ENCODE results near the gene HOXB5.

The HOXB5 gene

DNA sequence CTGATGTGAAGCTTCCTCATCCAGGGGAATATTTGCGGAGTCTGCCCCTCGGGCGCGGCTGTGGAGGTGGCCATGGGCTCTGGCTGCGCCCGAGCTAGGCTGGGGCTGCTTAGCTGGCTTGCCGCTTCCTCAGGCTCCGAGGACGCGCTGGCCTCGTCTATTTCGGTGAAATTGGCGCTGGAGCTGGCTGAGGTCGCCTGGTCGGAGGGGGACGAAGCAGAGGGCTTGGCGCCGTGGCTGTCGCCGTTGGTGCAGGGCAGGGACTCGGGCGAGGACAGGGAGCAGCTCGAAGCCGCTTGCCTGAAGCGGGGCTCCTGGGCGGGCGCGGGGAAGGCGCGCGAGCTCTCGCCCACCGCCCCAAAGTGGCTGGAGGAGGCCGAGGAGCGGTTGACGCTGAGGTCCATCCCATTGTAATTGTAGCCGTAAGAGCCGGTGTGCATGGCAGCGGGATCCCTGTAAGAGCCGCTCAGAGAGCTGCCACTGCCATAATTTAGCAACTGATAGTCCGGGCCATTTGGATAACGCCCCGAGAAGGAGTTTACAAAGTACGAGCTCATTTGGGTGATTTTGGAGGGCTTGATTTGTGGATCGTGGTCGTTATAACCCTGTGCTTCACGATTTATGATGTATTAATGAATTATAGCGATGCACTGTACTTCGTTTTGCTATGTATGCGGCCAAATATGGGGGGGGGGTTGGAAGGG, at the start of gene HOXB5:
HOXB5 (minus strand) TSS at position 654 of the 704 bp plus-strand sequence; CDS start at position 557, 97 bp downstream.
- peak; percentile 77 for DNase-seq (ENCODE audit: low read depth, low spot score)

DNA sequence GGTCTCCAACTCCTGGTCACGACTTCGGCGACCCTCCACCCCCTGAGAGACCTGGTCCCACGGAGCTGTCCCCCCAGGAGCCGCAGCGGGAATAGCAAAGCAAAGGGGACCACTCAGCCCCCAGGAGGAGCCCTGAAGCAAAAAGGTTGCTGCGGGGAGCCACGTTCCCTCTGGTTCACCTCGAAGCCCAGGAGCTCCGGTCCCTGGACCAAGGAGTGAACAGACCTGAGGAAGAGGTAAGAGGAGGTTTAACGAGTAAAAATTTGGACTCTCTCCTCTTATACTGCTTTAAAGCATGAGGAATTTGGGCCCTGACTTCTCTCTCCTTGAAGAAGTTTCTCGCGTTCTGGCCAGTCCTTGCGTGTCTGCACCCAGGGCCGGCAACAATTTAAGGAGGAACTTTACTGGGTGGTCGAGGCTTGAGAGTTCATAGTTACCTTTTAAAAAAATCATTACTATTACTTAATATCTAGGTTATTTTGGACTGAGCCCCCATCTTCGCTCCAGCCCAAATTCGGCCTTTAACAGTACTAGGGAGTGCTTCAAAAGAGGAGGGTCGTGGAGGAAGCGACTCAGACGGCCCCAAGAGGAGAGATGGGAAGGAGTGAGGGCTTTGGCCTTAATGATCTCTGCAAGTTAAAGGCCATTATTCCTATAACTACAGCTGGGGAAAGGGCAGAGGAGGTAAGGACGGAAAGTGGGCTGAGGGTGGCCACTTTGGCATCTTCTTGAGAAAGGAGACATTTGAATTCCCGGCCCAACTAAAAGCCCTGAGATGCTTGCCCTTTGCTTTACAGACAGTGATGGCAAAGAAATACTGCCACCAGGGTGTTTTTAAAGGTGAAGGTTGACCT, 49.5 kb upstream of the HOXB5 start:
- no peak for DNase-seq (ENCODE audit: low read depth, low spot score)

DNA sequence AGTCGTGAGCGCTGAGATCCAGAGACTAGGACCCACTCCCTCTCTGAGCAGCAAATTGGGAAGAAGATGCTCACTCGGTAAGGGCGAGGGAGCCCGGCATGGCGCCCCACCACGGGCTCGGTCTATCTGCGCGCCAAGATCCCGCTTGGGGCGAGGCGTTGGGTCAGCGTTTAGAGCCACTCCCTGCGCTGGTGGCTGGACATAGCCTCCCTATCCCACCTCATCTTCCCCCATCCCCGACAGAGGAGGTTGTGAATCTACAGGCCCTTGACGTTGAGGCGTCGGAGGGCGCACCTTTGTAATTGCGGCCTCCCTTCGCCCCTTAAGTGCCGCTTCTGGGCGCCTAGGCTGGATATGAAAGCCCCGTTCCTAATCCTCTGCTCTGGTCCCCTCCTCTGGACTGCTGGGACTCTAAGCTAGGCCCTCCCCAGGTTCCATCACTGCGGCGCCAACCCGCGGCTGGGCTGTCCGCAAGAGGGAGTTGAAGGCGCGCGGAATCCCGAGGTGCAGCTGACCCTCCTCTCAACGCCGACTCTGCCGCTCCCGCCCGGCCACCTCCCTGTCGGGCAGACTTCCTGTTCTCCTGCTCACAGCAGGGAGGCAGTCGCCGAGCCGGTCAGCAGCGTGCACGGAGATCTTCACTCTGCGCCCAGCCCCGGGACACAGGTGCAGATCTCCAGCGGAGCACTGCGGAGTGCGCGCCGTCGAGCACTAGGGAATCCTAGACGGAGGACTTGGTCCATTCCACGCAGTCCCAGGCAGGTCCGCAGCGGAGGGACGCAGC, 48.7 kb upstream of the HOXB5 start:
- peak; percentile 86 for DNase-seq (ENCODE audit: low read depth, low spot score)

DNA sequence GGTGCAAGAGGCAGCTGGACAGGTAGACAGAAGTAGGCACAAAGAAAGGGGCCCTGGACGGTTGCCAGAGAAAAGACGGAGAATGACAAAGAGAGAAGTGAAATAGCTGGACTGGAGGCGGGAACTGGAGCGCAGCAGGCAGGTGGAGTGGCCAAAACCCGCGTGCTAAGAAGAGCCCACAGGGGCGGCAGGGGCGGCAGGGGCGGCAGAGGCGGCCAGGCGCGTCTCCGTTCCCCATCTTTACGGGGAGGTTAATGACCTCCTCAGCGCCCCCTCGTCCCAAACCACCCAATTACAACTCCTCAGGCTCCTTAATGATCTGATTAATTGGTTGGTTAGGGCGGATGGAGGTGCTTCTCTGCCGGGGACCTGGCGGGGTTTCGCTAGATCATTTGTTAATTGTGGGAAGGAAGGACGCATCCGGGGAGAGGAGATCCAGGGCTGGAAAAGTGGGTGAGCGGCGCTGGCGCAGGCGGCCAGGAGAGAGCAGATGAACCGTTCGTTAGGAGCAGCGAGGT, 48.0 kb upstream of the HOXB5 start:
- DNase-seq (ENCODE audit: low read depth, low spot score), result peak; percentile 33

DNA sequence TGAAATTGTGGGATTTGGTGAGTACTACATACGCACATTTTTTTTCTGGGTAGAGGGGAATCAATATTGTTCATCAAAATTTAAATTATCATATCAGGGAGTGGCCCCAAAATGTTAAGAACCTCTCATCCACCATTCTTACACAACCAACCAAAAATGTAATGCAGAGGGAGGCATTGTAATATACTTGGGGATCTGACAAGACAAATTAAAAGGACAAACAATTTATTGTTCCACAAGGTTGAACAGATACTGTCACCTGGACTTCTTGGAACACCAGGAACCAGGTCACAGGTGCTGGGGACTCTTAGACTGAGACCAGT, 47.2 kb upstream of the HOXB5 start:
- no peak for DNase-seq (ENCODE audit: low read depth, low spot score)

DNA sequence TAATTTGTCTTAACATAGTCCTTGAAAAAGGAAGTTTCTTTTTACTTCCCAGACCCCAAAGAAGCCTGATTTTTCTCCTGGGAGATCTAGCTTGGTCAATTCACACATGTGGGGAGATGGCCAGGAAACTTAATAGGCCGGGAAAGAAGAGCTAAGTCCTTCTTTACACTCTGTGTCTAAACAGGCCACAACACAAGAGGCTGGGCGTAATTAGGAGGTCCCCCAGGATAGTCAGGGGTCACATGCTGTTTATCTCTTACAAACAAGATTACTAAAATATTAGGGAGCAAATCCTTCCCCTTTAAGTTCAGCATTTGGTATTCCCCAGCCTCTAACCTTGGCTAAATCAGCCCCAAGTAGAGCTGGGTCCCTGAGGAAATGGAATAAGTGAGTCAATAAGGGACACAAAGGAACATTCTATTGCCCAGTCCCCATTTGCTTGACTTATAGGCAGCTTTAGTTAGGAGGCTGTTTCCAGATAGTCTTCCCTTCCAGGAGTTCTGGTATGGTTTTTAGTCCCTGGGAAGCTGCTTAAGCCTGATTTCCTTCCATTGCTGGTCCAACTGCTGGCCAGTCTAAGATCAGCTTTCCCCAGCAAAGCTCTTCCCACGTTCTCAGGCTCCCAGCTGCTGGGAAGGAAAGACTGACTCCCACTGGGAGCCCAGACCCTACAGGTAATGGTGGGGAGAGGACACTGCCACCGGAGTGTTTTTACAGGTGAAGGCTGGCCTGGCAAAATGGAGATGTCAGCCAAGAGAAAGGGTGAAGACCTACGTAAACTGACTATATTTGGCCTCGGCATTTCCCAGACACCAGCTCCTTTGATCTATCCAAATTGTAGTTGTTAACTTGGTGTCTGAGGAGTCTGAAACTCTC, 46.6 kb upstream of the HOXB5 start:
- no peak for DNase-seq (ENCODE audit: low read depth, low spot score)

DNA sequence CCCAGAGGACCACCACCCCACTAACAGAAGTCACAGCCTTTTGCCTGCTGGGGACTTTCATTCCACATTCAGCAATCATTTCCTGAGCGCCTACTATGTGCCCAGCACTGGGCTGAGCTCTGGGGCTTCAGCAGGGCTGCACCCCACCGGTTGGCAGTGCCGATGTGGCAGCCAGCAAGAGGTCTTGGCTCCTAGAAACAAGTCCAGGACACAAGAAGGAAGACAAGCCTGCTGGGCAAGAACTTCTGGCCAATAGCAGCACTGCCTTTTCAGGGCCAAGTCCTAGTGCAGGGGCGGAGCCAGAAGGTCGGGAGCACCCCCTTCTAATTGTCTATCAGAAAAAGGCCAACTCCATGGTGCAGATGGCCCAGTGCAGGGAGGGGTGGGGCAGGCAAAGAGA, 45.6 kb upstream of the HOXB5 start:
- no peak for DNase-seq (ENCODE audit: low read depth, low spot score)

DNA sequence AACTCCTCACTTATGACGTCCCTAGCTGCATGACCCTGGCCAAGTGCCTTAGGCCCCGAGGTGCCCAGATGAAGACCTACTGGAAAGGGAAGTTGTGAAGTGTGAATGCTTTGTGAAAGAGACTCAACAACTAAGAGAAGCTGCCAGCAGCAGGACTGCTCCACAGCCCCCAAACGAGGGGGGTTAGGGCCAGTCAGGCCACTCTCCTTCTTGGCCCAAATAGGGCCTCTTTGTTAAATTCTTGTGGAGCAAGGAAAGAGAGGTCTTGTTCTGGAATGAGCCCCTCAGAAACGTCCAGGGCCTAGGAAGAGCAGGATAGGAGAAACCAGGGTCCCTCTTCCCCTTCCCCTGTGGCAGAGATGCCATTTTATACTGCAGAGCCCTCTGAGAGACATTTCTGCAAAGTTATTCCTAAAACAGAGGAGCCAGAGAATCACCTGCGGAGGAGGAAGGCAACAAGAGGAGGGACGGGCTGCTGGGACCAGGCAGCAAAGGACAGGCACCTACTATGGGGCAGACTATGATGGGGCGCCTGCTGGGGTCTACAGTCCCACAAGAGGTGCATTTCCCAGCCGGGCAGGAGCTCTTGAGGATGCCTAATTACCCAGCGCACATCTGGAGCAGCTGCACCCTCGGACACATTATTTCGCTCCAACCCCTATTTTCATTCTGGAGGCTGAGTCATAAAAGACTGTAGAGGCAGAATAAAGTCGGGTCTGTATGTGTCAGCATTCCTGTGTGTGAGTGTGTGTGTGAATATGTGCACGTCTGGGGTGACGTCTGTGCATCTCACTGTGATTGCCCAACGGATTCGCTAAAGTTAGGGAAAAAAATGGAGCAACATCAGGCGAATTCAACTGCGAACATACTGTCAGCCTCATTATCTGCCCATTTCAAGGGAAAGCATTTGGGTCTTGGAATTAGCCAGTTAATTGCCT, 44.0 kb upstream of the HOXB5 start:
- no peak for DNase-seq (ENCODE audit: low read depth, low spot score)

DNA sequence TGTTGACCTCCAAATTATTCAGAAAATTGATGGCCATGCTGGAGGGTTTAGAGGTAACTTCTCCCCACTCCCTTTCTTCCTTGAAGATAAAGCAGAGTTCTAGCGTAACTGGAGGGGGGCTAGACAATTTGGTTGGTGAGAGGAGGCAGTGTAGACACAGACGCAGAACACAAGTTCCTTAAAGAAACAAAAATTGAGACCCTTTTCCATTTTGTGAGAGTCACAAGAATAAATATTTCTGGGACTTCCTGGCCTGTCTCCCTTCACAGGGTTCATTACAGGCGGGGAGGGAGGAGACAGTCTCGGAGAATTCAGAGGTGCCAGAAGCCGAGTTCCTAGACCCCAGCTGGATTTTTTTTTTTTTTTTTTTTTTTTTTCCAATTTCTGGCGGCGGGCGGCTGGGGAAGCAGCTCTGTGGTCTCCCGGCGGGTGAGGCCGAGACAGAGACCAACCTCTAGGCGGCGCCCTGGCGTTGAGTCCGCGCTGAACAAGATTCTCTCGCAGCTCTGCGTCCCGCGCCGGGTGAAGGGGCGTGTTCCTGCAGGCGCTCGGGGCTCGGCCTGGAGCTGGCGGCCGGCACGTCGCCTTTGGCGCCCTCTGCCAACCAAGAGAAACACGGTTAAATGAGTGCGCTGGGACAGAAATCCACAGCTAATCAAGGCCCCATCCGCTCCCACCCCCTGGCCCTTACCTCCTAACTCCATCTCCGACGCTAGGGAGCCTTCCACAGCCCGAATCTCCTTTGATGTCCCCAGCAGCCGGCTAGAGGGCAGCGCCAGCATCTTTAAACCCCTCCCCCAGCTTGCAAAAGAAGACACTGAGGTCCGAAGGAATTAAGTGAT, 42.8 kb upstream of the HOXB5 start:
- peak; percentile 97 for DNase-seq (ENCODE audit: low read depth, low spot score)

DNA sequence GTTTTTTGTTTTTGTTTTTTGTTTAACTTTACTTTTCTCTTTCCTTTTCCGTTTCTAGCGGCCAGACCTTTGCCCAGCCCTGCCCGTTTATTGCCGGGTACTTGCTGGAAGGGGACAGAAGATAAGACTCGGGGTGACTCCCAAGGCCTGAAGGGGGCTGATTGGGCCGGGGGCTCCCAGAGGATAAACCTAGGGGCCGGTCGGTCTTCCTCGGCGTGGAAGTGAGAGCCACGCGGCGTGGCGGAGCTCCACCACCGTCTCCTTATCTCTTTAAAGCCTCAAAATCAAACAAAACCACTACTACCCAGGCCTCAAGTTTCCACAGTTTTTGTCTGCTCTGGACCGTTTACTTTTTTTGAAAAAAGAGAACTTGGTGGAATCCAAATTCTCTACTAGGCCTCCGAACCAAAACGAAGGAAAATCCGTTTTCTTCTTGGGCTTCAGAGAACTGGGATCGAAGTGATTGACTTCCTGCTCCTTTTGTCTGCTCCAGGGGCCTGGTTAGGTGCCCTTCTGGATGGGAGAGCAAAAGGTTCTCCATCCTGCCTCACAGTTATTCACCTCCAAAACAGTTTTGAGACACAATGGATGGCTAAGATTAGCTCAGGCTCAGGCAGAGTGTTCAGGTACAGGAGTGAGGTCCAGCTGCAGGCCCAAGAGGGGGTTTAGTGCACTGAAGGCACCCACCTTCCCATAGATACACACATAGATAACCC, 41.1 kb upstream of the HOXB5 start:
- DNase-seq (ENCODE audit: low read depth, low spot score), result no peak

DNA sequence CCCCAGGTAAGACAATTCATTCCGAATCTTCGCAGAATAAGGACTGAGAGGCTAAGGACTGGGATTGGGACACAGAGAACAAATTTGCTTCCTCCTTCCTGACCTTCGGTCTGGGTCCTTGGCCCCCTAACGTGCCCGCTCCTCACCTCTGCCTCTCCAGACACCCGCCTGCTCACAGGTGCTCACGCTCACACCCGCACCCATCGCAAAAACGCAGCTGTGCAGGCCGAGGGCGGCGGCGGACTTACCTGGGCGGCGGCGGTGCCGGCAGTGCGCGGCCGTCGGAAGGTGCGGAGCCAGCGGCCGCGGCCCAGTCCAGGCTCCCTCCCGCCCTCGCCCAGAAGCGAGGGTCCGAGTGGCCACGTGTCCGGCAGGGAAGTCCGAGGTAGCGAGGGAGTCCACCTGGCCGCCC, 39.7 kb upstream of the HOXB5 start:
- peak; percentile 38 for DNase-seq (ENCODE audit: low read depth, low spot score)

DNA sequence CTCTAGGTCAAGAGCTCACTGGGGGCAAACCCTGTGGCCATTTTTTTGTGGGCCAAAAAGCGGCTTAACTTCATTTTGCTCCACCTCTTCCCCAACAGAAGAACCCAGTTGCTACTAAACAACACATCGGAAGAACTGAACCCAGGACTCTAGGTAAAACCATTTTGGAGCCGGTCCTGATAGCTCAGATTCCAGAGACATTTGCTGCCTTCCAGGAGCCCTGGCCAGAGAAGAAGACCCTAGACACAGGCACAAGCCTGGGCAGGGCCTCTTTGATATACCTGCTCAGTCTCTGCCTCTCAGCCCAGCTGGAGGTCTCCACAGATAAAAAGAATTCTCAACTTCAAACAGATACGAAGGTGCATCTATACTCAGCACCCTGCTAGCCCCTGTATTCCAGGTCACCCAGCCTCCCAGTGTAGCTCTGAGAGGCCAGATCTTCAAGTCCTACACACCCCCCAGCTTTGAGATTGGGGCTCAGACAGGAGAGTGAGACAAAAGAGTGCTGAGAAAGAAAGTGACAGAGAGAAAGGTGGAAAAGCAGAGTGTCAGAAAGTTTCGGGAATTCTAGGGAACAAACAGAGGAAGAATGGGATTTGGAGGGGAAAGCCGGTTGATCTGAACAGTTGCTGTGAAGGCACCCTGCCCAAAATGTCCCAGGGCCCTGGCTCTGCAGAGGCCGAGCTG, 39.1 kb upstream of the HOXB5 start:
- DNase-seq (ENCODE audit: low read depth, low spot score), result peak; percentile 32

DNA sequence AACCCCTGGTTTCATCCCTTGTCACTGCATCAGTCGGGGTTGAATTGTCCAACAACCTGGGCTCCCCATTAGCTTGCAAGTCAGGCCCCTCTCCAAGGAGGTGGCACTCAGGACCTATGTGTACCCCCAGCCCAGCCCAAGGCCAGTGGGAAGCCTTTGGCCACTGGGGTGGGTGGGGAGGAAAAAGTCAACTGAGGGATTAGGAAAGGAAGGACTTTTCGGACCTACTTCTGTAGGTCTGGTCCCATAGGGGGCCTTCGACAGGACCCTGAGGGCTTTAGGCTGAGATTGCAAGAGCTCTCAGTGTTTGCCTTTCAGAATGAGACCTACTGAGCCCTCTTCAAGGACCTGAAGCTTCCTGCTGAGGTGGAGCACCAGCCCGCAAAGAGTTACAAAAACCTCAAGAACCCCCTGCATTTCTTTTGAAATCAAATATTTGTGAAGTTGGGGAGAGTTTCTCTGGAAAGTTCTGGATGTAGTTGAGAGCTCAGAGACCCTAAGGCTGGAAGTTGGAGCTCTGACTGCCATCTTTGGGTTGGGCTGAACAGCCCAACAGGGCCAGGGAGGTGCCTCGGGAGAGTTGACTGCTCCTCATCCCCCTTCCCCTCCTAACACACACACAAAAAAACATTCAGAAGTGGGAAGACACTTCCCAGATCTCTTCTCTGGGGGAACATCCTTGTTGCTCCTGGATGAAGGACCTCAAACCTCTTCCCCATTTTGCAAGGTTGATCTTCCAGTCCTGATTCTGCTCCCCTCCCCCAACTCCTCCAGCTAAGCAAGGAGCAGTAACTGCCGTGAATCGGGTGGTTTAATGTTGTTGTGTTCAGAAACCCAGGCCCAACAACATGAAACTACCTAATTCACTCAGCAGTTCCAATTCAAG, 38.4 kb upstream of the HOXB5 start:
- DNase-seq (ENCODE audit: low read depth, low spot score), result peak; percentile 22

DNA sequence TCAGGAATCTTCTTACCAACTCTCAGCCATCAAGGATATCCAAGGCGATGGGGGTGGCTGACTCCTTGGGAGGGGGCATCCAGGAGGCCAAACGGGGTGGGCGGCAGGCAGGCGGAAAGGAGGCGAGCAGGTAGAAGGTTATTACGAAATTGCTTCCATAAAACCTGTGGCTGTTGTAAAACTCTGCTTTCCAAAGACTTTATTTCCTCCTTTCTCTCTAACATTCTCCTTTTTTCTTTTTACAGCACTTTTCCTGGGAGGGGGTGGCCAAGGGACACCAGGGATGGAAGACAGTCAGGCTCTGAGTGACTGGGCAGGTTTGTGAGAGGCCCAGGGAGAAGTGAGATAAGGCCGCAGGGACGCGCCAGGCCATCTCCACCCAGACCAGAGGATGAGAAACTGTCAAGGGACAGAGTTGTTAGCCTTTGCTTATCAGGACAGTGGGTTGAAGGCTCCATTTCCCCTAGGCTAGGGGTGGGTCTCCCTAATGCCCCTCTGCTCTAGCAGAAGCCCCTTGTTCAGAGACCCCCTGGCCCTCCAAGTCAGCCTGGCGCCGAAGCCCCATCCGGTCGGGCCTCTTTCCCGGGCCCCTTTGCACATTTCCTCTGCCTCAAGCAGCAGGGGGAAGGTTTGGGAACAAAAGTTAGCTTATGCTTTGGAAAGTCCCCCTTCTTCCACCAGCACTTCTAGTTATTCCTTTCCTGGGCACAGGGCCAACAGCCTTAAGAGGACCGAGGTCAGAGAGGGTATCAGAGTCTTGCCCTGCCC, 37.5 kb upstream of the HOXB5 start:
- peak; percentile 31 for DNase-seq (ENCODE audit: low read depth, low spot score)

DNA sequence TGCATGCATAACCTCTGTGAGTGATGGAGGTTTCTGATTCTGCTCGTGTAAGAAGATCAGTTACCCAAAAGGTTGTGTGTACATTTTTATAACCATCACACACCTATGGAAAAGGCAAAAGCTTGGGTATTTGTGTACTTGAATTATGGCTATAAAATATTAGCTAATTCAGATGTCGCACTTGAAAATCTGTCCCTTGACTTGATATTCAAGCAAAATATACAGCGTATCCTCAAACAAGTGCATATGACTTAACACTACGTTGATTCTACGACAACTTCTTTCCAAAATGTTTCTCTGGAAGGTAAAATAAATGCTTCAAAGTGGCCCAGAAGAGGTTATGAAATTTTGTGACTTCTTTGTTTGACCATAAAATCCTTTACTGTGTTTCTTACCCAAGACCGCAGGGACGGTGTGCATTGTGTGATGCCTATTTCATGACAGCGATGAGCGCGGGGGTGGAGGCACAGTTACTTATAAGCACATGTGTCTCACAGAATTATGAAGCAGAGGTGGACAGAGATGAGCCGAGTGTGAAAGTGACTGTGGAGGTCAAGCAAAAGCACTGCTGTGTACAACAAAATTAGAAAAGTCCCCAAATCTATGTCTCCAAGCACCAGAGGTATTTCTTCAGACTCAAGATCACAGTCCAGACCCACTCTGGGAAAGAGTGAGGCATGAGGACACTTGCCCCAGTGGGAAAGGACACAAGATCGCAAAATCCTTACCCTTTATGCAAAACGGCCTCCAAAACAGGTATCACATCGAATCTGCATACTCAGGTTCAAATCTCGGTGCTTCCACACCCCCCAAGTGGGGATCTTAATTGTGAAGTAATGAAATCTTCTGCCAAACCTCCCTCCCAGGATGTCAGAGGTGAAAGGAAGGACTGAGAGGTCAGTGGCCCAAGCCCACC, 36.7 kb upstream of the HOXB5 start:
- peak; percentile 0 for DNase-seq (ENCODE audit: low read depth, low spot score)

Measured in ELF-1 (cell line).